Nephron (organoid): Measurements from ENCODE around the gene ABCC1.

Experiments
- H3K27ac Mint-ChIP-seq, 3 experiments: 2 replicates each; pipeline ENCODE4 v1.8.0; 2020; ENCODE audit warnings: mixed read lengths in 3 of 3, mild to moderate bottlenecking in 2 of 3, moderate library complexity in 1 of 3
- H3K27me3 Mint-ChIP-seq: 2 replicates; pipeline ENCODE4 v1.8.0; 2021; ENCODE audit warnings: low read depth, mild to moderate bottlenecking, moderate library complexity, mixed read lengths
- H3K36me3 Mint-ChIP-seq: 2 replicates; pipeline ENCODE4 v1.8.0; 2020; ENCODE audit warnings: low read depth, mixed read lengths
- H3K4me1 Mint-ChIP-seq: 2 replicates; pipeline ENCODE4 v1.8.0; 2020; ENCODE audit warnings: mixed read lengths
- H3K4me3 Mint-ChIP-seq, 3 experiments: 2 replicates each; pipeline ENCODE4 v1.8.0; 2020; ENCODE audit warnings: mild to moderate bottlenecking in 3 of 3, mixed read lengths in 3 of 3, moderate library complexity in 2 of 3
- H3K9me3 Mint-ChIP-seq: 2 replicates; pipeline ENCODE4 v1.8.0; 2020; ENCODE audit warnings: mixed read lengths
- TF ChIP-seq, protein P1 (sequence below), 3 experiments: fragments of 200-600 bp; sonication (generic); IDR thresholded peaks; one replicate each; pipeline ENCODE4 v1.5.0; 2021; ENCODE audit warnings: antibody characterized with exemption in 3 of 3; ENCODE audit not compliant: unreplicated experiment in 3 of 3

The ABCC1 gene

DNA sequence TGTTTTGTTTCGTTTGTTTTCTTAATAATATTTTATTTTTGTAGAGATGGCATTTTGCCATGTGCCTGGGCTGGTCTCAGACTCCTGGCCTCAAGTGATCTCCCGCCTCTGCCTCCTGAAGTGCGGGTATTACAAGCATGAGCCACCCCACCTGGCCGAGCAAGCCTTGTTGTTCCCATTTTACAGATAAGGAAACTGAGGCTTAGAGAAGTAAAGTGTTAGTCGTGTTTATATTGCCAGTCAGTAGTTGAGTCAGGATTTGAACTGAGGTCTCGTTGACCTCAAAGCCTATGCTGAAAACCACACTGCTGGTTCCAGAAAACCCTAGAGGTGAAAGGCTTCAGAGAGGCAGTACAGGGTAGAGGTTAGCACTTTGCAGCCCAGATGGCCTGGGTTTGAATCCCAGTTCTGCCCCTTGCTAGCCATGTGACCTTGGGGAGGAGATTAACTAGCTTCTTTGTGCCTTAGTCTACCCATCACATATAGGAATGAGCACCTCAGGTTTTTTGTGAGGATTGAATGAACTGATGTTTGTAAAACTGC is 171.8 kb downstream of the ABCC1 start:
- H3K27me3 Mint-ChIP-seq = no peaks in the 10 kb centered on the region
- peaks cover 29% of the 10 kb centered on the region for H3K9me3 Mint-ChIP-seq
- H3K27ac Mint-ChIP-seq = no peak overlapping the region
- H3K4me3 Mint-ChIP-seq = no peak overlapping the region
- TF ChIP-seq, protein P1, sequence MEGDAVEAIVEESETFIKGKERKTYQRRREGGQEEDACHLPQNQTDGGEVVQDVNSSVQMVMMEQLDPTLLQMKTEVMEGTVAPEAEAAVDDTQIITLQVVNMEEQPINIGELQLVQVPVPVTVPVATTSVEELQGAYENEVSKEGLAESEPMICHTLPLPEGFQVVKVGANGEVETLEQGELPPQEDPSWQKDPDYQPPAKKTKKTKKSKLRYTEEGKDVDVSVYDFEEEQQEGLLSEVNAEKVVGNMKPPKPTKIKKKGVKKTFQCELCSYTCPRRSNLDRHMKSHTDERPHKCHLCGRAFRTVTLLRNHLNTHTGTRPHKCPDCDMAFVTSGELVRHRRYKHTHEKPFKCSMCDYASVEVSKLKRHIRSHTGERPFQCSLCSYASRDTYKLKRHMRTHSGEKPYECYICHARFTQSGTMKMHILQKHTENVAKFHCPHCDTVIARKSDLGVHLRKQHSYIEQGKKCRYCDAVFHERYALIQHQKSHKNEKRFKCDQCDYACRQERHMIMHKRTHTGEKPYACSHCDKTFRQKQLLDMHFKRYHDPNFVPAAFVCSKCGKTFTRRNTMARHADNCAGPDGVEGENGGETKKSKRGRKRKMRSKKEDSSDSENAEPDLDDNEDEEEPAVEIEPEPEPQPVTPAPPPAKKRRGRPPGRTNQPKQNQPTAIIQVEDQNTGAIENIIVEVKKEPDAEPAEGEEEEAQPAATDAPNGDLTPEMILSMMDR (IDR thresholded peaks at IDR 0.05; ENCODE audit: unreplicated experiment in 3 of 3) = no peak
- H3K36me3 Mint-ChIP-seq = peaks cover 99% of the 10 kb centered on the region
- no peaks in the 10 kb centered on the region for H3K4me1 Mint-ChIP-seq

DNA sequence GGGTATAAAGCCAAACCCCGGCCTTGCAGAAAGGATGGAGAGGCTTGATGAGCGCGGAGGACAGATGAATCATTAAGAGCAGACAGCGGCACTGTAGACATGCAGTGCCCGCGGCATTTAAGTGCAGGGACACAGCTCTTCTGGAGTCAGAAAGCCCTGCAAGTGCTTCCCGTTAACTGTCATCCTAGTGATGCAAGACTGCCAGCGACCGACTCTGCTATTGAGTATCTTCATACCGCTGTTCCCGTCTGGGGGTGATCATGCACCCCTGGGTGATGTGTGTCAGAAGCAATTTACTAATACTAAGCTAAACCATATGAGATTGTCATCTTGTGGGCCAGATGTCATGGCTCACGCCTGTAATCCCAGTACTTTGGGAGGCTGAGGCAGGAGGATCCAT is 172.8 kb downstream of the ABCC1 start:
- TF ChIP-seq, protein P1 (IDR thresholded peaks at IDR 0.05; ENCODE audit: unreplicated experiment in 3 of 3) = no peak
- Mint-ChIP-seq H3K4me3 (no peak overlapping the region), H3K9me3 (peaks cover 23% of the 10 kb centered on the region), H3K4me1 (no peaks in the 10 kb centered on the region), H3K36me3 (peaks cover 95% of the 10 kb centered on the region), H3K27ac (no peak overlapping the region), H3K27me3 (no peaks in the 10 kb centered on the region)

DNA sequence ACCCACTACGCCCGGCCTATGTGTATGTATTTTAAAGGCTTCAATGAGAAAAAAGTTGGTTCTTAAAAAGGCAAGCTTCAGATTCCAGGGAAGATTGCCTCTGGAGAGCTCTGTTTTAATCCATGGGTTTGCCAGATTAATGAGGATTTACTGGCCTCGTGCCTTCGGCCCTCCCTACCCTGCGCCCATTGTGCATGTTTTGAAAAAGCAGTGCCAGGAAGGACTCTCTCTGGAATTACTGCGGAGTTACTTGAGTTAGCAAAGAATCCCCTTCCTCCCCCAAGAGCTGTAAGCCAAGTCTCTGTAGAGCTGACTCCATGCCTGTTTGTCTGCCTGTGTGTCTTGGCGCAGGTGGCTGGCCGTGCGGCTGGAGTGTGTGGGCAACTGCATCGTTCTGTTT is 175.0 kb downstream of the ABCC1 start:
- Mint-ChIP-seq H3K36me3 (peaks cover 82% of the 10 kb centered on the region), H3K27me3 (no peaks in the 10 kb centered on the region), H3K4me1 (no peaks in the 10 kb centered on the region), H3K9me3 (peaks cover 14% of the 10 kb centered on the region), H3K27ac (peak overlapping the region in 2 of 3 experiments; percentile 15 to 56), H3K4me3 (no peak overlapping the region)
- TF ChIP-seq, protein P1 (IDR thresholded peaks at IDR 0.05; ENCODE audit: unreplicated experiment in 3 of 3) = no peak

DNA sequence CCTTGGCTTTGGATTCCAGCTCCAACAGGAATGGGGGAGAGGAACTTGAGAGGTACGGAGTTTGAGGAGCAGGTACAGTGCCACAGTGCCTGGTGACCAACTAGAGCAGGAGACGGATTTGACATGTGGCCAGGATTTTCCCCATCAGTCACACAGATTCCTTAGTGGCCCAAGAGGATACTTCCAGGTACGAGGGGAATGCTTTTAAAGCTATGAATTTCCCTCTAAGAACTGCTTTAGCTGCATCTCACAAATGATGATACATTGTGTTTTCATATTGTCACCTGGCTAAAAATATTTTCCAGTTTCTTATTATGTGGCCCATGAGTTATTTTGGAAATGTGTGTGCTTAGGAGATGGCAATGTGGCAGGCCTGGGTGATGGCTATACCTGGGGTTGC is 175.6 kb downstream of the ABCC1 start:
- Mint-ChIP-seq H3K27me3 (no peaks in the 10 kb centered on the region), H3K27ac (no peak overlapping the region), H3K4me3 (no peak overlapping the region), H3K9me3 (peaks cover 14% of the 10 kb centered on the region), H3K4me1 (no peaks in the 10 kb centered on the region), H3K36me3 (peaks cover 77% of the 10 kb centered on the region)
- TF ChIP-seq, protein P1 (IDR thresholded peaks at IDR 0.05; ENCODE audit: unreplicated experiment in 3 of 3) = no peak

GRCh38 chr16:16126896-16127295 is 177.5 kb downstream of the ABCC1 start:
- Mint-ChIP-seq H3K27ac (peak overlapping the region in 1 of 3 experiments; percentile 42), H3K27me3 (no peaks in the 10 kb centered on the region), H3K9me3 (peaks cover 14% of the 10 kb centered on the region), H3K36me3 (peaks cover 65% of the 10 kb centered on the region), H3K4me1 (no peaks in the 10 kb centered on the region), H3K4me3 (no peak overlapping the region)
- TF ChIP-seq, protein P1 (IDR thresholded peaks at IDR 0.05; ENCODE audit: unreplicated experiment in 3 of 3) = no peak

GRCh38 chr16:16127469-16128116 is 178.2 kb downstream of the ABCC1 start:
- H3K27ac Mint-ChIP-seq = peak overlapping the region; percentile 66 to 83 (median 66)
- H3K4me1 Mint-ChIP-seq = no peaks in the 10 kb centered on the region
- no peak overlapping the region for H3K4me3 Mint-ChIP-seq
- TF ChIP-seq, protein P1 (IDR thresholded peaks at IDR 0.05; ENCODE audit: unreplicated experiment in 3 of 3) = peak; percentile 83 to 91 (median 88)
- H3K36me3 Mint-ChIP-seq = peaks cover 62% of the 10 kb centered on the region
- peaks cover 14% of the 10 kb centered on the region for H3K9me3 Mint-ChIP-seq
- H3K27me3 Mint-ChIP-seq = no peaks in the 10 kb centered on the region
